RKO (cell line): ENCODE results near the gene PIGBOS1.
"Not testable (repeated sequence)": the region's sequence is repeated elsewhere in the genome, so short reads cannot be mapped to it uniquely, and the experiment has no call there.

Experiments
- DNase-seq: peaks from one replicate; pipeline ENCODE4 v3.0.0-alpha.2; 2016; ENCODE audit warnings: low spot score

PIGBOS1 gene

GRCh38 chr15:55290528-55291057 is 28.3 kb downstream of the PIGBOS1 start:
- DNase-seq: peak; percentile 88

- DNase-seq: peak; percentile 77
Measured at GRCh38 chr15:55289746-55290527, 29.0 kb downstream of the PIGBOS1 start, which contains the start of gene RAB27A. TSS of gene RAB27A (minus strand) at chr15:55289813. CDS start at chr15:55234934, 54,879 bp downstream.

GRCh38 chr15:55289011-55289745 is 29.7 kb downstream of the PIGBOS1 start:
- peak; percentile 51 for DNase-seq

- DNase-seq: no peak
Measured at GRCh38 chr15:55288006-55288717, 30.8 kb downstream of the PIGBOS1 start.

- not testable (repeated sequence) for DNase-seq
Measured at GRCh38 chr15:55286442-55287189, 32.3 kb downstream of the PIGBOS1 start.

- no peak for DNase-seq
Measured at GRCh38 chr15:55284426-55284825, 34.5 kb downstream of the PIGBOS1 start.

GRCh38 chr15:55283379-55284147 is 35.4 kb downstream of the PIGBOS1 start:
- DNase-seq: no peak

- DNase-seq: peak; percentile 49
Measured at GRCh38 chr15:55282284-55282833, 36.6 kb downstream of the PIGBOS1 start.

GRCh38 chr15:55281517-55282228 is 37.2 kb downstream of the PIGBOS1 start:
- DNase-seq: no peak

- not testable (repeated sequence) for DNase-seq
Measured at GRCh38 chr15:55280589-55280988, 38.3 kb downstream of the PIGBOS1 start.

GRCh38 chr15:55279746-55280351 is 39.1 kb downstream of the PIGBOS1 start:
- peak; percentile 89 for DNase-seq

GRCh38 chr15:55279100-55279745 is 39.7 kb downstream of the PIGBOS1 start:
- no peak for DNase-seq

- DNase-seq: no peak
Measured at GRCh38 chr15:55277715-55278114, 41.2 kb downstream of the PIGBOS1 start.

- no peak for DNase-seq
Measured at GRCh38 chr15:55277116-55277564, 41.8 kb downstream of the PIGBOS1 start.

GRCh38 chr15:55276324-55276723 is 42.6 kb downstream of the PIGBOS1 start:
- DNase-seq: no peak

- DNase-seq: no peak
Measured at GRCh38 chr15:55270291-55270690, 48.6 kb downstream of the PIGBOS1 start.

- DNase-seq: no peak
Measured at GRCh38 chr15:55268176-55268695, 50.7 kb downstream of the PIGBOS1 start.

GRCh38 chr15:55267401-55268175 is 51.3 kb downstream of the PIGBOS1 start:
- DNase-seq: no peak
